DMS53 (cell line): ENCODE results near the gene SLCO1B3.
"Not testable (repeated sequence)": the region's sequence is repeated elsewhere in the genome, so short reads cannot be mapped to it uniquely, and the experiment has no call there.

Experiments used
- DNase-seq: peaks from one replicate; lab custom pipeline; 2025; lab: John Stamatoyannopoulos, UW

The SLCO1B3 gene, protein sequence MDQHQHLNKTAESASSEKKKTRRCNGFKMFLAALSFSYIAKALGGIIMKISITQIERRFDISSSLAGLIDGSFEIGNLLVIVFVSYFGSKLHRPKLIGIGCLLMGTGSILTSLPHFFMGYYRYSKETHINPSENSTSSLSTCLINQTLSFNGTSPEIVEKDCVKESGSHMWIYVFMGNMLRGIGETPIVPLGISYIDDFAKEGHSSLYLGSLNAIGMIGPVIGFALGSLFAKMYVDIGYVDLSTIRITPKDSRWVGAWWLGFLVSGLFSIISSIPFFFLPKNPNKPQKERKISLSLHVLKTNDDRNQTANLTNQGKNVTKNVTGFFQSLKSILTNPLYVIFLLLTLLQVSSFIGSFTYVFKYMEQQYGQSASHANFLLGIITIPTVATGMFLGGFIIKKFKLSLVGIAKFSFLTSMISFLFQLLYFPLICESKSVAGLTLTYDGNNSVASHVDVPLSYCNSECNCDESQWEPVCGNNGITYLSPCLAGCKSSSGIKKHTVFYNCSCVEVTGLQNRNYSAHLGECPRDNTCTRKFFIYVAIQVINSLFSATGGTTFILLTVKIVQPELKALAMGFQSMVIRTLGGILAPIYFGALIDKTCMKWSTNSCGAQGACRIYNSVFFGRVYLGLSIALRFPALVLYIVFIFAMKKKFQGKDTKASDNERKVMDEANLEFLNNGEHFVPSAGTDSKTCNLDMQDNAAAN

DNA sequence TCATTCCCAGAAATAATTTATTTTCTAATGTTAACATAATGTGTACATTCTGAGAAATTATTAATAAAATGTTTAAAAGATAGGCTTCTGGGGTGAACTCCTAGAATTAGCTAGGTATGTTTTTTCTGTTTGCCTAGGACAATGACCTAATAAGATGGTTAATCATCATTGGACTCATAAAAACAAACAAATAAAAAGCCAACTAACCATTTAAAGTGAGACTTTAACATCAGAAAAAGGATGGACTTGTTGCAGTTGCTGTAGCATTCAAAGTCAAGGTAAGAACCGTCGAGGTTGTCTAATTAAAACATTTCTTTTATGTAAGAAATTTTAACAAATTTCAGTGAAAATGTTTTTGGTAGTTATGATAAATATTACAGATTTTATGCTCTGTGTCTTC, at the start of gene SLCO1B3:
Gene SLCO1B3 (plus strand): TSS at position 219 of the 400 bp plus-strand sequence. CDS start 5,034 bp downstream, outside the sequence.
- no peak for DNase-seq

- no peak for DNase-seq
Observed at GRCh38 chr12:20777420-20777819, 33.1 kb upstream of the SLCO1B3 start.

DNA sequence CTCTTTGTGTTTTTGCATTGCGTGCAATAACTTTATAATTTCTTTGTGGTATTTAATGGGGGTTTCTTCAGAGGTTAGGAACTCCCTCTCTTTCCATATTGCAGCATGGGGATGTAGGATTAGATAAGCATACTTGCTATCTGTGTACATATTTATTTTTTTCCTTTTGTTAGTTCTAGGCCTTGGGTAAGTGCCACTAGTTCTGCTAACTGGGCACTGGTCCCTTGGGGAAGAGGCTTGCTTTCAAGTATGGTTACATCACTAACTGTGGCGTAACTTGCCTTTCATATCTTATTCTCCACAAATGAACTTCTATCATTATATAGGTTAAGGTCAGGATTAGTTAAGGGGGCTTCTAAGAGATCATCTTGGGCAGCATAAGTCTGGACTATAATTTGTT, 31.5 kb upstream of the SLCO1B3 start:
- peak; percentile 89 for DNase-seq

- not testable (repeated sequence) for DNase-seq
Observed at GRCh38 chr12:20779971-20780370, 30.5 kb upstream of the SLCO1B3 start.

- DNase-seq = not testable (repeated sequence)
Observed at GRCh38 chr12:20783796-20784357, 26.6 kb upstream of the SLCO1B3 start.

DNA sequence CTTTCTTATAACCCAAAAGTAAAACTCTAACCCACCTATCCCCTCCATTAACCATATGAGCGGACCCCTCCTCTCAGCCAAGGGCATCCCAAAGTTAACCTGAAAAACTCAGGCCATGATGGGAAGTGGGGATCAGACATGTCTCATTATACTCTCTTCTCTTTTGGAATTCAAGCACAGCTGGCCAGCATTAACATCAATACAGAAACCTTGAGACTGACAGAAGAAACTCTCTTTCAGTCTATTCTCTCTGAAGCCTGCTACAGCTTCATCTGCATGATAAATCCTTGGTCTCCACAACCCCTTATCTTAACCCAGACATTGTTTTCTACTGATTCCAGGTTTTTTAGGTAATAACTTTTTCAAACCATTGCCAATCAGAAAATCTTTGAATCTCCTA, 17.5 kb upstream of the SLCO1B3 start:
- no peak for DNase-seq

DNA sequence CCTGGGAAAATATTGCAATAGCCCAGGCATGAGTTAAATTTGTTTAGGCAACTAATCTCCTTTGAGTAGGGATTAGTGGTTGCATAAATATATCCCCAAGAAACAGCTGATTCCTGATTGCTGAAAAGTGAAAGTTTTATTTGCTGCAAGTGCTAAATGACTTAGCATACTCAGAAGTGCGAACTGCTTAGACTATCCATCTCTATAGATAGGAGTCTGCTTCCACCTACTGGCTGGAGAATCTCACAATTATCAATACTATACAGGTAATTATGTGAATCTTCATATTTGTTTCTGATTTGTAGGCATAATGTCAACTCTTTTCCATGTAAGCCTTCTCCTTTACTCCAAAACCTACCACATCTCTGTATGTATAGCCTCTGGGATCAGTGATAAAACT, 12.0 kb upstream of the SLCO1B3 start:
- peak; percentile 92 for DNase-seq

- no peak for DNase-seq
Observed at GRCh38 chr12:20800160-20800559, 10.3 kb upstream of the SLCO1B3 start.

DNA sequence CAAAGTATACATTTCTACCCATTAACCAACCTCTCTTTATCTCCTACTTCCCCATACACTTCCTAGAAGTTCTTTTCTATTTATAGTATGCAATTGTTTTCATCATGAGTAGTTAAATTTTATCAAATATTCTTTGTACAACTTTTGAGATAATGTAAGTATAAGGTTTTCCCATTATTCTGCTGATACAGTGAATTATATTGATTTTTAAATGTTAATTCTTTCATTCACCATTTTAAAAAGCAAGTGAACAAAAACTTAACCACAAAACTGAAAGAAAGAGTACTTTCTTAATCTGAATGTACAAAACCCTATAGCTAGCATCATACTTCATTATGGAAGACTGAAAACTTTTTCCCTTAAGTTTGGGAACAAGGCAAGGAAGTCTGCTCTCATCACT, 9.5 kb upstream of the SLCO1B3 start:
- no peak for DNase-seq

- no peak for DNase-seq
Observed at GRCh38 chr12:20805921-20806320, 4.6 kb upstream of the SLCO1B3 start.

- no peak for DNase-seq
Observed at GRCh38 chr12:20807192-20808080, 3.1 kb upstream of the SLCO1B3 start.

DNA sequence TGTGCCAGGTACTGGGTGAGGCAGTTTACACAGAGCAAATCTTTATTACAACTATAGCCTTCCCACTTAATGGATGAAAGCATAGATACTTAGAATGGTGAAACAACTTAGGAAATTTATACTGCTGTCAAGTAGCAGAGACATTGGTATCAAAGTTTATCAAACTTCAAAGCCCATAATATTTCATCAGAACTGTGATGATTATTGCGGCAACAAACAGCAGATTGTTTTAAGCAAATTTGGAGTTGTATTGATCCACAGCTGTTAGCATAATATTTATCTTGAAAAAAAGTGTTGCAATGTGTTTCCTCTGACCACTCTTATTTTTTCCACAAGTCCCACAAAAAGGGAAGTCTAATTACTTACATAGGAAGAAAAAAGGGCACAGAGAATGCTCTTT, 2.0 kb upstream of the SLCO1B3 start:
- DNase-seq = no peak

DNA sequence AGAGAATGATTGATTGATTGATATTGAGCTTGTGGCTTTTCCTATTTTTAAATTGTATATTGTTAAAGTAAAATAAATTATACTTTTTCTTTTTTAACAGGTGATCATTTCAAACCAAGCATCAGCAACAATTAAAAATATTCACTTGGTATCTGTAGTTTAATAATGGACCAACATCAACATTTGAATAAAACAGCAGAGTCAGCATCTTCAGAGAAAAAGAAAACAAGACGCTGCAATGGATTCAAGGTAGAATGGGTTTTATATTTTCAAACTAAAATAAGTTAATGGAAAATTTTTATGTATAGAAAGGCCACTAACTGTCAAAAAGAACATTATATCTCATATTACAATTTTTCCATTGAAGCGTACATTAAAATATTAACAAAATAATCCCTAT, 5.1 kb downstream of the SLCO1B3 start:
- no peak for DNase-seq

GRCh38 chr12:20822415-20822814, 11.9 kb downstream of the SLCO1B3 start:
- DNase-seq = no peak

DNA sequence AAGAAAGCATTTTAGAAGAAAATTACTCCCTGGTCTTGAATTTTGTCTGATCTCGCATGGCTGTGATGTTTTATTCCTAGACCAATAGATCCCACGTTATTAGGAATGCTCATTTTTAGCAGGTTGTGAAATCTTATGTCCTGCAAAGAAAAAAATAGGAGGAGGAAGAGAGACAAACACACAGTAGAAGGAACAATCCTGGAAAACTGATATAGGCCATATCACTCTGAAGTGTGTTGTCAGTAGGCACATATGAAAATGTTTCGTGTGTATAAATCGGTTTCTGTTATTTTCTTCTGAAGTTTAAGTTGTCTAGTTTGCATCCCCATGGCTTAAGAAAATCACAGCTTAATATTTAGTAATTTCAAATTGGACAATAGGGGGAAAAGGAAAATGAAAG, 12.4 kb downstream of the SLCO1B3 start:
- no peak for DNase-seq

GRCh38 chr12:20829919-20830318, 19.4 kb downstream of the SLCO1B3 start:
- no peak for DNase-seq

- peak; percentile 48 for DNase-seq
Observed at GRCh38 chr12:20830456-20830855, 20.0 kb downstream of the SLCO1B3 start.

- no peak for DNase-seq
Observed at GRCh38 chr12:20832911-20833310, 22.4 kb downstream of the SLCO1B3 start.

DNA sequence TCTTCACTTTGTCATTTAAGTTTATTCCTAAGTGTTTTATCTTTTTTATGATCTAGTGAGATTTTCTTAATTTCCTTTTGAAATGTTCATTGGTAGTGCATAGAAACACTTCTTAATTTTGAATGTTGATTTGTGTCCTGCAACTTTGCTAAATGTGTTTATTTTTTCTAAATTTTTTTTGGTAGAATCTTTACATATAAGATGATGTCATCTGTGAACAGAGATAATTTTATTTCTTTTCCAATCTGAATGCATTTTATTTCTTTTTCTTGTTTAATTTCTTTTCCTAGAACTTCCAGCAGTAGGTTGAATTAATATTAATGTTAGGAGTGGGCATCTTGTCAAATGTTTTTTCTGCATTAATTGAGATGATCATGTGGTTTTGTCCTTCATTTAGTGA, 42.1 kb downstream of the SLCO1B3 start:
- DNase-seq = no peak

DNA sequence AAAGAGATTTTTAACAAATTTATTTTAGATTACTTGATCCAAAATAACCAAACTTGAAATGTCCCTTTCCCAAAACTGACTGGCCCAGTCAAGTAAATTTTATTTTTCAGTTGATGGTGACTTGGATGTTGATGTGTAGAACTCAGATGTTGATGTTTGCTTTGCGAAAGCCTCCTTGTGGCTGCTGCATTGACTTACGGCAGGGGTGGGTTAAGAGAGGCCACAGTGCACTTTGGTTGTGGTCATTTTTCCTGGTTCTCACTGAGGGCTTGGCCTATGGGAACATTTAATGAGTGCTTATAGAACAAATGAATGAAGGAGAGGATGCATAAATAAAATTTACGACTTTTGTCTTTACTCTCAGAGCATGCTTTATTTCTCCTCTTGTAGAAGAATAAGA, 52.6 kb downstream of the SLCO1B3 start:
- DNase-seq = no peak

DNA sequence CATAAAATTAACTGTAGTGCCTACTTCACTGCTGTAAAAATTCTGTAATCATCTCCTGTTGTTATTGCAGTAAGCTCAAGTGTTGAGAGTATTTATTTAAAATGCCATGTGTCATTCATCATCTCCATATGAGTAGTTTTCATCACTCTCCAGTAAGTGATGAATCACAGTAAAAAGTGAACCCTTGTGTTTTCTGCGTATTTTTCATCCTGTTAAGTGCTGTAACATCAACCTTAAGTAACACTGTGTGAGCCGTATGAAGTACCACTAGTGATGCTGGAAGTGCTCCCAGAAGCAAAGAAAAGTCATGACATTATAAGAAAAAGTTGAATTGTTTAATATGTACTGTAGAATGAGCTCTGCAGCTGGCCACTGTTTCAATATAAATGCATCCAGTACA, 55.4 kb downstream of the SLCO1B3 start:
- DNase-seq = peak; percentile 96

DNA sequence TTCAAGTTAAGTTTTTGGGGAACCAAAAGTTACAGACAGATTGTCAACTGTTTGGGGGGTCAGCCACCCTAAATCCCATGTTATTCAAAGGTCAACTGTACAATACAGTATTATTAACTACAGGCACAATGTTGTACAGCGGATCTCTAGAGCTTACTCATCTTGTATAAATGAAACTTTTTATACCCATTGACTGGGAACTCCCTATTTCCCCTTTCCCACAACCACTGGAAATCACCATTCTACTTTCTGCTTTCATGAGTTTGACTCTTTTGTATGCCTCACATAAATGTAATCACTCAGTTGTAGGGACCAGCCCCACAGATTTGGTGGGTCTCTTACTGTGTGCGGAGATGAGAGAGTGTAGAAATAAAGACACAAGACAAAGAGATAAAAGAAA, 57.8 kb downstream of the SLCO1B3 start:
- DNase-seq = no peak
